HEK293 (cell line): Measurements from ENCODE around the gene CLP1.

Experiments
- GLI2 ChIP-seq: fragments of 450-650 bp; formaldehyde crosslinking; IDR thresholded peaks from 2 replicates; pipeline ENCODE4; 2017; ENCODE audit warnings: missing biosample characterization, missing genetic modification characterization, low read depth, borderline replicate concordance
- HOXD13 ChIP-seq: sonication (generic); formaldehyde crosslinking; IDR thresholded peaks from 2 replicates; pipeline ENCODE4 v1.8.0; 2022; ENCODE audit warnings: missing genetic modification reagents, borderline replicate concordance
- KLF1 ChIP-seq: fragments of 450-650 bp; formaldehyde crosslinking; IDR thresholded peaks from 2 replicates; pipeline ENCODE4 v1.5.1; 2016; ENCODE audit warnings: missing biosample characterization, missing genetic modification characterization
- KLF16 ChIP-seq: fragments of 450-650 bp; formaldehyde crosslinking; IDR thresholded peaks from 2 replicates; pipeline ENCODE4 v1.5.1; 2017; ENCODE audit warnings: missing biosample characterization, missing genetic modification characterization
- OSR2 ChIP-seq: fragments of 450-650 bp; formaldehyde crosslinking; IDR thresholded peaks from 2 replicates; pipeline ENCODE4 v1.5.1; 2016; ENCODE audit warnings: missing biosample characterization, missing genetic modification characterization
- PRDM4 ChIP-seq: fragments of 450-650 bp; formaldehyde crosslinking; IDR thresholded peaks from 2 replicates; pipeline ENCODE4 v1.5.1; 2017; ENCODE audit warnings: missing biosample characterization, missing genetic modification characterization
- RBAK ChIP-seq: fragments of 450-650 bp; formaldehyde crosslinking; IDR thresholded peaks from 2 replicates; pipeline ENCODE4 v1.5.1; 2016; ENCODE audit warnings: missing biosample characterization, missing genetic modification characterization
- SCRT1 ChIP-seq: fragments of 450-650 bp; formaldehyde crosslinking; IDR thresholded peaks from 2 replicates; pipeline ENCODE4 v1.5.1; 2016; ENCODE audit warnings: missing biosample characterization, missing genetic modification characterization, borderline replicate concordance
- TCF7L2 ChIP-seq: IDR thresholded peaks from 2 replicates; pipeline ENCODE4 v1.6.1; 2011; ENCODE audit warnings: low read depth, mild to moderate bottlenecking, inconsistent platforms, low read length, moderate library complexity, borderline replicate concordance
- ZBTB20 ChIP-seq: fragments of 450-650 bp; formaldehyde crosslinking; IDR thresholded peaks from 2 replicates; pipeline ENCODE4 v1.5.1; 2016; ENCODE audit warnings: missing biosample characterization, missing genetic modification characterization
- ZEB2 ChIP-seq: fragments of 450-650 bp; formaldehyde crosslinking; IDR thresholded peaks from 2 replicates; pipeline ENCODE4 v1.5.1; 2016; ENCODE audit warnings: missing biosample characterization, missing genetic modification characterization
- ZNF16 ChIP-seq: fragments of 450-650 bp; formaldehyde crosslinking; IDR thresholded peaks from 2 replicates; pipeline ENCODE4 v1.5.1; 2016; ENCODE audit warnings: low read depth, missing biosample characterization, missing genetic modification characterization
- ZNF174 ChIP-seq: fragments of 450-650 bp; formaldehyde crosslinking; IDR thresholded peaks from 2 replicates; pipeline ENCODE4 v1.5.0; 2017; ENCODE audit warnings: missing biosample characterization, mild to moderate bottlenecking, missing genetic modification characterization
- ZNF202 ChIP-seq: fragments of 450-650 bp; formaldehyde crosslinking; IDR thresholded peaks from 2 replicates; pipeline ENCODE4 v1.5.1; 2016; ENCODE audit warnings: missing biosample characterization, missing genetic modification characterization, borderline replicate concordance
- ZNF211 ChIP-seq: fragments of 450-650 bp; formaldehyde crosslinking; IDR thresholded peaks from 2 replicates; pipeline ENCODE4 v1.5.1; 2016; ENCODE audit warnings: low read depth, missing biosample characterization, missing genetic modification characterization
- ZNF214 ChIP-seq: fragments of 450-650 bp; formaldehyde crosslinking; IDR thresholded peaks from 2 replicates; pipeline ENCODE4 v1.5.1; 2017; ENCODE audit warnings: missing biosample characterization, mild to moderate bottlenecking, missing genetic modification characterization, borderline replicate concordance
- ZNF221 ChIP-seq: fragments of 450-650 bp; formaldehyde crosslinking; IDR thresholded peaks from 2 replicates; pipeline ENCODE4 v1.5.1; 2017; ENCODE audit warnings: missing biosample characterization, missing genetic modification characterization, borderline replicate concordance
- ZNF335 ChIP-seq: fragments of 450-650 bp; formaldehyde crosslinking; conservative IDR thresholded peaks from 2 replicates; pipeline ENCODE4 v1.5.1; 2016; ENCODE audit warnings: missing biosample characterization, missing genetic modification characterization
- ZNF354C ChIP-seq: fragments of 450-650 bp; formaldehyde crosslinking; IDR thresholded peaks from 2 replicates; pipeline ENCODE4 v1.5.1; 2016; ENCODE audit warnings: missing biosample characterization, missing genetic modification characterization, low read depth, borderline replicate concordance
- ZNF555 ChIP-seq: fragments of 450-650 bp; formaldehyde crosslinking; conservative IDR thresholded peaks from 2 replicates; pipeline ENCODE4 v1.5.1; 2017; ENCODE audit warnings: missing biosample characterization, mild to moderate bottlenecking, missing genetic modification characterization, inconsistent platforms
- ZNF558 ChIP-seq: fragments of 450-650 bp; formaldehyde crosslinking; IDR thresholded peaks from 2 replicates; pipeline ENCODE4 v1.5.1; 2016; ENCODE audit warnings: missing biosample characterization, missing genetic modification characterization
- ZNF624 ChIP-seq: fragments of 450-650 bp; formaldehyde crosslinking; IDR thresholded peaks from 2 replicates; pipeline ENCODE4 v1.5.1; 2017; ENCODE audit warnings: missing biosample characterization, missing genetic modification characterization
- ZNF654 ChIP-seq: fragments of 450-650 bp; formaldehyde crosslinking; IDR thresholded peaks from 2 replicates; pipeline ENCODE4 v1.5.1; 2016; ENCODE audit warnings: low read depth, missing biosample characterization, missing genetic modification characterization
- ZNF664 ChIP-seq: fragments of 450-650 bp; formaldehyde crosslinking; IDR thresholded peaks from 2 replicates; pipeline ENCODE4 v1.5.1; 2016; ENCODE audit warnings: missing biosample characterization, missing genetic modification characterization
- ZNF785 ChIP-seq: fragments of 450-650 bp; formaldehyde crosslinking; IDR thresholded peaks from 2 replicates; pipeline ENCODE4 v1.5.1; 2016; ENCODE audit warnings: missing biosample characterization, missing genetic modification characterization
- ZNF792 ChIP-seq: fragments of 450-650 bp; formaldehyde crosslinking; IDR thresholded peaks from 2 replicates; pipeline ENCODE4 v1.5.1; 2016; ENCODE audit warnings: missing biosample characterization, missing genetic modification characterization
- ZSCAN16 ChIP-seq: fragments of 450-650 bp; formaldehyde crosslinking; IDR thresholded peaks from 2 replicates; pipeline ENCODE4 v1.5.1; 2016; ENCODE audit warnings: missing biosample characterization, missing genetic modification characterization
- ZSCAN23 ChIP-seq: fragments of 450-650 bp; formaldehyde crosslinking; IDR thresholded peaks from 2 replicates; pipeline ENCODE4 v1.5.1; 2016; ENCODE audit warnings: missing biosample characterization, missing genetic modification characterization
- ZSCAN30 ChIP-seq: fragments of 450-650 bp; IDR thresholded peaks from 2 replicates; pipeline ENCODE4 v1.5.1; 2018; ENCODE audit warnings: missing biosample characterization, mild to moderate bottlenecking, missing genetic modification characterization, moderate library complexity
- ZSCAN5A ChIP-seq: fragments of 450-650 bp; formaldehyde crosslinking; IDR thresholded peaks from 2 replicates; pipeline ENCODE4 v1.5.1; 2016; ENCODE audit warnings: missing biosample characterization, missing genetic modification characterization
- TF ChIP-seq, protein P1 (sequence below): fragments of 450-650 bp; formaldehyde crosslinking; IDR thresholded peaks from 2 replicates; pipeline ENCODE4 v1.5.1; 2016; ENCODE audit warnings: missing biosample characterization, missing genetic modification characterization
- TF ChIP-seq, protein P2 (sequence below): IDR thresholded peaks from 2 replicates; pipeline ENCODE4 v1.6.1; 2011; ENCODE audit warnings: mild to moderate bottlenecking, low read depth, low read length, borderline replicate concordance
- TF ChIP-seq, protein P3 (sequence below): fragments of 450-650 bp; formaldehyde crosslinking; IDR thresholded peaks from 2 replicates; pipeline ENCODE4 v1.5.0; 2017; ENCODE audit warnings: missing biosample characterization, missing genetic modification characterization, borderline replicate concordance

The CLP1 gene

DNA sequence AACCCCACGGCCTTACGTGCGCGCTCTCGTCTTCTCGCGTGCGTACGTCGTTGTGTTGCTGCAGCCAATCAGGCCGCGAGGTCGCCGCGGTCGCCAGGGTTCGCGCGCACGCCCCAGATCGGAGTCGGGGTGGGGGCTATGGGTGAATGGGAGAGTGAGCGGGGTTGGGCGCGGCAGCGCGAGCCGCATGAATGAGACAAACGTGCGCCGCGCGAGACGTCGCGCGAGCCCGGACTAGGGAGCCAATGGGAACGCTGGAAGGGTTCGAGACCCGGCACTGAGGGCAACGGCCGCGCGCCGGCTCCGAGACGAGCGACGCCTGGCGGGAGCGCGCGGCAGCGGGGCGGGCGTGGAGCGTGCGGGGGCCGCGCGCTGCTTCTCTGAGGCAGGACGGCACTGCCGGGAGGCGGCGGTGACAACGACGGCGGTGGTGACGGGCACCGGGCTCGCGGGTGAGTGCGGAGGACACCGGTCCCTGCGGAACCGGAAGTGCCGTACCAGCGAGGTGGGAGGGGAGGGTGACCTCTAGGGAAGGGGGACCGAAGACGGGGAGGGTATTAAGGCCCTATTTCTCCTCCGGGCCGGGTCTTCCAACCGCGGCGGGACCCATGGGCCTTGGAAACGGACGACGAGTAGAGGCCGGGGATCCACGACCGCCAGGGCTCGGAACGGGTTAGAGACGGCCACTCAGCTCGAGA is 10.3 kb downstream of the CLP1 start, which contains the start of gene ZDHHC5 (continued):
- TF ChIP-seq, protein P1, sequence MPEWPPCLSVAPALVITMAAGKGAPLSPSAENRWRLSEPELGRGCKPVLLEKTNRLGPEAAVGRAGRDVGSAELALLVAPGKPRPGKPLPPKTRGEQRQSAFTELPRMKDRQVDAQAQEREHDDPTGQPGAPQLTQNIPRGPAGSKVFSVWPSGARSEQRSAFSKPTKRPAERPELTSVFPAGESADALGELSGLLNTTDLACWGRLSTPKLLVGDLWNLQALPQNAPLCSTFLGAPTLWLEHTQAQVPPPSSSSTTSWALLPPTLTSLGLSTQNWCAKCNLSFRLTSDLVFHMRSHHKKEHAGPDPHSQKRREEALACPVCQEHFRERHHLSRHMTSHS: no peak
- no peak for TF ChIP-seq ZNF214 (tag by site-specific recombination)
- no peak for TF ChIP-seq ZNF624
- TF ChIP-seq KLF16 (tag by site-specific recombination): peak; percentile 86
- TF ChIP-seq ZNF555 (tag by site-specific recombination): no peak
- no peak; the same call in 1 of the 2 replicates for TF ChIP-seq ZBTB20
- TF ChIP-seq ZNF221 (tag by site-specific recombination): no peak
- TF ChIP-seq TCF7L2: no peak
- TF ChIP-seq ZNF335 (tag by site-specific recombination): no peak; the same call in 1 of the 2 replicates
- TF ChIP-seq, protein P2, sequence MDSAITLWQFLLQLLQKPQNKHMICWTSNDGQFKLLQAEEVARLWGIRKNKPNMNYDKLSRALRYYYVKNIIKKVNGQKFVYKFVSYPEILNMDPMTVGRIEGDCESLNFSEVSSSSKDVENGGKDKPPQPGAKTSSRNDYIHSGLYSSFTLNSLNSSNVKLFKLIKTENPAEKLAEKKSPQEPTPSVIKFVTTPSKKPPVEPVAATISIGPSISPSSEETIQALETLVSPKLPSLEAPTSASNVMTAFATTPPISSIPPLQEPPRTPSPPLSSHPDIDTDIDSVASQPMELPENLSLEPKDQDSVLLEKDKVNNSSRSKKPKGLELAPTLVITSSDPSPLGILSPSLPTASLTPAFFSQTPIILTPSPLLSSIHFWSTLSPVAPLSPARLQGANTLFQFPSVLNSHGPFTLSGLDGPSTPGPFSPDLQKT: no peak
- TF ChIP-seq ZNF211 (tag by site-specific recombination): no peak
- TF ChIP-seq SCRT1 (tag by site-specific recombination): no peak
- TF ChIP-seq, protein P3, sequence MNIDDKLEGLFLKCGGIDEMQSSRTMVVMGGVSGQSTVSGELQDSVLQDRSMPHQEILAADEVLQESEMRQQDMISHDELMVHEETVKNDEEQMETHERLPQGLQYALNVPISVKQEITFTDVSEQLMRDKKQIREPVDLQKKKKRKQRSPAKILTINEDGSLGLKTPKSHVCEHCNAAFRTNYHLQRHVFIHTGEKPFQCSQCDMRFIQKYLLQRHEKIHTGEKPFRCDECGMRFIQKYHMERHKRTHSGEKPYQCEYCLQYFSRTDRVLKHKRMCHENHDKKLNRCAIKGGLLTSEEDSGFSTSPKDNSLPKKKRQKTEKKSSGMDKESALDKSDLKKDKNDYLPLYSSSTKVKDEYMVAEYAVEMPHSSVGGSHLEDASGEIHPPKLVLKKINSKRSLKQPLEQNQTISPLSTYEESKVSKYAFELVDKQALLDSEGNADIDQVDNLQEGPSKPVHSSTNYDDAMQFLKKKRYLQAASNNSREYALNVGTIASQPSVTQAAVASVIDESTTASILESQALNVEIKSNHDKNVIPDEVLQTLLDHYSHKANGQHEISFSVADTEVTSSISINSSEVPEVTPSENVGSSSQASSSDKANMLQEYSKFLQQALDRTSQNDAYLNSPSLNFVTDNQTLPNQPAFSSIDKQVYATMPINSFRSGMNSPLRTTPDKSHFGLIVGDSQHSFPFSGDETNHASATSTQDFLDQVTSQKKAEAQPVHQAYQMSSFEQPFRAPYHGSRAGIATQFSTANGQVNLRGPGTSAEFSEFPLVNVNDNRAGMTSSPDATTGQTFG (tag by site-specific recombination): no peak
- no peak for TF ChIP-seq HOXD13 (CRISPR knock-in tag)
- TF ChIP-seq ZSCAN16 (tag by site-specific recombination): no peak
- no peak for TF ChIP-seq OSR2 (tag by site-specific recombination)
- no peak for TF ChIP-seq ZEB2
- TF ChIP-seq ZNF174 (tag by site-specific recombination): no peak
- TF ChIP-seq RBAK: no peak
- TF ChIP-seq ZNF354C (tag by site-specific recombination): no peak
- TF ChIP-seq ZSCAN5A (tag by site-specific recombination): 0 out of 2 replicates have a peak, but pooled peaks have one; percentile 36
- no peak for TF ChIP-seq ZNF16 (tag by site-specific recombination)
- peak; percentile 56; the same call in 1 of the 2 replicates for TF ChIP-seq ZSCAN30 (tag by site-specific recombination)
- TF ChIP-seq GLI2 (tag by site-specific recombination): no peak
- no peak for TF ChIP-seq ZSCAN23 (tag by site-specific recombination)
- no peak for TF ChIP-seq ZNF785 (tag by site-specific recombination)
- TF ChIP-seq ZNF558 (tag by site-specific recombination): no peak
- no peak for TF ChIP-seq PRDM4
- TF ChIP-seq KLF1 (tag by site-specific recombination): 0 out of 2 replicates have a peak, but pooled peaks have one; percentile 34
- no peak for TF ChIP-seq ZNF664
- TF ChIP-seq ZNF654 (tag by site-specific recombination): no peak
- no peak for TF ChIP-seq ZNF202 (tag by site-specific recombination)
- TF ChIP-seq ZNF792: no peak
